Esophagus squamous epithelium (tissue), 4 donors: ENCODE results near the gene IP6K3. TPM values are rescaled to one million over a fixed set of nuclear protein-coding genes. Genes with fewer than 3 reads are reported as not detected.

Experiments
- small RNA-seq, 4 donors: library from RNA; depleted of rRNA; stranded (forward); fragments of <200 nt; gene quantifications; one replicate each; pipeline ENCODE3, GENCODE V24; 2016
- total RNA-seq, 4 donors: library from RNA; depleted of rRNA; stranded (reverse); fragments of >200 nt; gene quantifications; one replicate each; pipeline ENCODE4 v1.1.0, GENCODE V29; 2016

Gene IP6K3
- total RNA-seq, 4 donors from 2014 or later, result 0.75 to 5.5 (median 1.7) TPM; not detected in 1

Small RNA genes within 50 kb of the gene (small RNA-seq; reads per million reads assigned to genes)
- 0 reads per million in 4 donors for gene MIR3934

Other genes starting within 250 kb of the IP6K3 start
- 10 to 100 TPM; 14.3 to 26.2 (median 20.0) TPM for gene BAK1, start 166.6 kb downstream of the IP6K3 start, total RNA-seq
- gene ITPR3, start 125.6 kb downstream of the IP6K3 start, total RNA-seq, result 10 to 100 TPM; 21.8 to 39.2 (median 35.3) TPM
- gene UQCC2, start 35.2 kb downstream of the IP6K3 start, total RNA-seq, result 10 to 100 TPM in 3 of 4 donors, 1 to 10 TPM in 1; 7.8 to 36.8 (median 13.7) TPM
- gene LEMD2, start 42.2 kb upstream of the IP6K3 start, total RNA-seq, result 10 to 100 TPM; 37.7 to 47.2 (median 42.3) TPM
- gene MLN, start 57.1 kb upstream of the IP6K3 start, total RNA-seq, result not detected